Measurements from ENCODE around the gene CPXM2. TPM values are rescaled to one million over a fixed set of nuclear protein-coding genes. Genes with fewer than 3 reads are reported as not detected.

CPXM2 gene
- polyA plus RNA-seq, 3 donors = not detected

- Mint-ChIP-seq H3K4me1 (no peaks in the 10 kb centered on the region), H3K4me3 (no peak overlapping the region), H3K27me3 (ENCODE audit: low read depth in 3 of 3) (peaks cover 2% of the 10 kb centered on the region in 3 donors), H3K27ac (no peak overlapping the region), H3K36me3 (no peaks in the 10 kb centered on the region), H3K9me3 (peaks cover 0 to 24% (median 10%) of the 10 kb centered on the region in 7 donors)
- Histone ChIP-seq H4K20me1 (ENCODE audit: insufficient read depth, low read length) (no peaks in the 10 kb centered on the region), H3K4me3 (replicated peaks in 1 of 3; ENCODE audit: low read depth in 2 of 3, low read length in 3 of 3) (no peak overlapping the region), H3K9me3 (replicated peaks in 1 of 2; ENCODE audit: control insufficient read depth in 1 of 2, insufficient read depth in 1 of 2, low read length in 2 of 2) (peaks cover 0 to 8% of the 10 kb centered on the region in 2 donors), H3K4me1 (ENCODE audit: control insufficient read depth in 1 of 2, insufficient read depth in 2 of 2, low read length in 2 of 2) (no peaks in the 10 kb centered on the region), H2AFZ (ENCODE audit: insufficient read depth, low read depth, low read length, poor library complexity, severe bottlenecking) (no peak overlapping the region), H3K4me2 (replicated peaks; ENCODE audit: extremely low read depth, low read length, poor library complexity, severe bottlenecking) (no peak overlapping the region), H3K9ac (ENCODE audit: insufficient read depth, low read length, poor library complexity, severe bottlenecking) (no peak overlapping the region), H3K27ac (ENCODE audit: low read depth in 1 of 2, low read length in 2 of 2) (no peak overlapping the region), H3K36me3 (replicated peaks in 1 of 2; ENCODE audit: control insufficient read depth in 1 of 2, insufficient read depth in 2 of 2, low read length in 2 of 2) (no peaks in the 10 kb centered on the region), H3K27me3 (ENCODE audit: control insufficient read depth in 2 of 2, insufficient read depth in 2 of 2, low read length in 2 of 2) (no peaks in the 10 kb centered on the region), H3K79me2 (ENCODE audit: insufficient read depth, low read length) (no peaks in the 10 kb centered on the region)
- TF ChIP-seq CTCF (IDR thresholded peaks at IDR 0.05) = no peak
- DNase-seq = no peak
- no CpG with 5 or more reads among the region's 6 CpGs for WGBS (ENCODE audit: insufficient coverage)
- intact Hi-C loops (cut with micrococcal nuclease) = no loop called here
Measured at GRCh38 chr10:123729523-123729922, 162.1 kb downstream of the CPXM2 start.

GRCh38 chr10:123726836-123727235, 164.8 kb downstream of the CPXM2 start:
- Histone ChIP-seq H3K27ac (ENCODE audit: low read depth in 1 of 2, low read length in 2 of 2) (no peak overlapping the region), H4K20me1 (ENCODE audit: insufficient read depth, low read length) (no peaks in the 10 kb centered on the region)
- WGBS (ENCODE audit: insufficient coverage) = 80% methylated on average over 2 of the region's 2 CpGs

More at GRCh38 chr10:123726836-123727235, 164.8 kb downstream of the CPXM2 start:
- peaks cover 0 to 4% of the 10 kb centered on the region in 2 donors for H3K9me3 ChIP-seq (replicated peaks in 1 of 2; ENCODE audit: control insufficient read depth in 1 of 2, insufficient read depth in 1 of 2, low read length in 2 of 2)
- H2AFZ ChIP-seq (ENCODE audit: insufficient read depth, low read depth, low read length, poor library complexity, severe bottlenecking) = no peak overlapping the region
- H3K27ac Mint-ChIP-seq = no peak overlapping the region
- H3K36me3 ChIP-seq (replicated peaks in 1 of 2; ENCODE audit: control insufficient read depth in 1 of 2, insufficient read depth in 2 of 2, low read length in 2 of 2) = no peaks in the 10 kb centered on the region
- no peaks in the 10 kb centered on the region for H3K79me2 ChIP-seq (ENCODE audit: insufficient read depth, low read length)
- H3K9me3 Mint-ChIP-seq = peaks cover 0 to 19% (median 8%) of the 10 kb centered on the region in 7 donors
- intact Hi-C loops (cut with micrococcal nuclease) = no loop called here
- H3K4me3 ChIP-seq (replicated peaks in 1 of 3; ENCODE audit: low read depth in 2 of 3, low read length in 3 of 3) = no peak overlapping the region
- H3K4me1 ChIP-seq (ENCODE audit: control insufficient read depth in 1 of 2, insufficient read depth in 2 of 2, low read length in 2 of 2) = no peaks in the 10 kb centered on the region
- no peak for DNase-seq
- H3K36me3 Mint-ChIP-seq = no peaks in the 10 kb centered on the region
- TF ChIP-seq CTCF (IDR thresholded peaks at IDR 0.05) = no peak
- no peak overlapping the region for H3K4me3 Mint-ChIP-seq
- no peak overlapping the region for H3K9ac ChIP-seq (ENCODE audit: insufficient read depth, low read length, poor library complexity, severe bottlenecking)
- H3K27me3 ChIP-seq (ENCODE audit: control insufficient read depth in 2 of 2, insufficient read depth in 2 of 2, low read length in 2 of 2) = no peaks in the 10 kb centered on the region
- no peaks in the 10 kb centered on the region for H3K4me1 Mint-ChIP-seq
- no peak overlapping the region for H3K4me2 ChIP-seq (replicated peaks; ENCODE audit: extremely low read depth, low read length, poor library complexity, severe bottlenecking)
- H3K27me3 Mint-ChIP-seq (ENCODE audit: low read depth in 3 of 3) = peaks cover 4 to 7% (median 5%) of the 10 kb centered on the region in 3 donors
